T follicular helper cell (primary cell): ENCODE results near the gene PPT2.
A peak's percentile ranks its signal among the peaks of the same experiment; 100 is the strongest.
"Not testable (repeated sequence)": the region's sequence is repeated elsewhere in the genome, so short reads cannot be mapped to it uniquely, and the experiment has no call there.

Experiments used
- DNase-seq: peaks from one replicate; pipeline ENCODE4 v3.0.0-alpha.2; 2020; ENCODE audit warnings: low read depth

Gene PPT2

GRCh38 chr6:32189742-32190053 lies 35.8 kb downstream of the PPT2 start:
- no peak for DNase-seq

DNA sequence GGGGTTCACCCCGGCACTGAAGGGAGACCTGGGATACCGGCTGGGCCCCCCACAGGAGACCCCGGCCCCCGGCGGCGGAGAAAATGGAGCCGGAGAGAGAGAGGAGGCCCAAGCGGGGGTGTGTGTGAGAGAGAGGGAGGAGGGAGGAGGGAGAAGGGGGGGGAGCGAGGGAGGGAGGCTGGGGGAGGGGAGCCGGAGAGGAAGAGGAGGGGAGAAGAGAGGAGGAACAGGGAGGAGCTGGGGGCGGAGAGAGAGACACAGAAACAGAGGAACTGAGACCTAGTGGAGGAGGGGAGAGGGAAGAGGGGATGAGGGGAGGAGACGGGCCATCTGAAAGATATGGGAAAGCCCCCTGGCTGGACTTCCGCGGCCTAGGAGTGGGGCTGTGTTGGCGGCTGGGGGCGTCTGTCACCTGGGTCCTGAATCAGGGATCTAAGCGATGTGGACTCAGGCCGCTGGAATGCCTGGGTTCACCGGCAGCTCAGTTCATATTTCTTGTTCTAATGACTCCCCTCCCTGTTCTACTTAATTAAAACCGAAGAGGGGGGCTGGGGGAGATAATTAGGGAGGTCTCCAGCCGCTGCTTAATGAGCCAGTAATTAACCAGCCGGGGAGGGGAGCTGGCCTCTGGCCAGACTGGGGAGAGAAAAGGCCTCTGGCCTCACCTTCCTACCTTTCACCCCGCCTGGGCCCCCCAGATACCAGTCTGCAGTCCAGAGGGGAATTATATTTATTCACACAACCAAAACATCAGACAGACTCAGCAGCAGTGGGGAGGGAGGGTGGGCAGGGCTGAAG lies 36.3 kb downstream of the PPT2 start, which contains the start of gene PBX2:
Gene PBX2 (minus strand): TSS at position 149 of the 798 bp plus-strand sequence. CDS start 287 bp downstream, outside the sequence.
- DNase-seq, result peak; percentile 76

GRCh38 chr6:32190911-32191677 lies 37.2 kb downstream of the PPT2 start:
- no peak for DNase-seq

GRCh38 chr6:32191696-32192607 lies 38.0 kb downstream of the PPT2 start:
- DNase-seq, result no peak

DNA sequence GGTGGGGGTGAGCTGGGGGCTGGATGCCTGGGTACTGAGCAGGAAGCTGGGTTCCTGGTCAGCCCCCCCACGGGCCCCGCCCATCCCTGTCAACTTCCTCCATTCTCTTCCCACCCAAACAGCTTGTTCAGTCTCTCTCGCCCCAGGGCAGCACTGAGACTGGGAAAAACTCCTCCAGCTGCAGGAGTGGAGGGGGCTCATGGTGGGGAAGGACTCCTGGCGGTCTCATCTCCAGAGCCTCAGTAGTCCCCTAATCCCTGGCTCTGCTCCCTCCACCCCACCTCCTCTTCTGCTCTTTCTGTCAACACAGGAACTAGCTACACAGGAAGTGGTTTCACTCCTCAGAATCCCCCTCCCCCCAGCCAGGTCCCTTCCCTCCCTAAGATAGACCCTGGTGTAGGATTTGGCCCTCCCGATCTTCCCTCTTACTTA lies 38.7 kb downstream of the PPT2 start, which contains the start of gene GPSM3:
Gene GPSM3 (minus strand): TSS at position 36 of the 432 bp plus-strand sequence. CDS start 130 bp downstream, outside the sequence.
- DNase-seq, result peak; percentile 42

DNA sequence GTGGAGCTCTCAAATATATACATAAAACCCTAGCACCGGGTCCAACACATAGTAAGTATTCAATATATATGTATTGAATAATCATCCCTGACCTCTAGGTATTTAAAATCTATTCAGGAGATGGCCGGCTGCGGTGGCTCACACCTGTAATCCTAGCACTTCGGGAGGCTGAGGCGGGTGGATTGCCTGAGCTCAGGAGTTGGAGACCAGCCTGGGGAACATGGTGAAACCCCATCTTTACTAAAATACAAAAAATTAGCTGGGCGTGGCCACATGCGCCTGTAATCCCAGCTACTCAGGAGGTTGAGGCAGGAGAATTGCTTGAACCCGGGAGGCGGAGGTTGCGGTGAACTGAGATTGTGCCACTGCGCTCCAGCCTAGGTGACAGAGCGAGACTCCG lies 39.2 kb downstream of the PPT2 start:
- DNase-seq, result not testable (repeated sequence)

DNA sequence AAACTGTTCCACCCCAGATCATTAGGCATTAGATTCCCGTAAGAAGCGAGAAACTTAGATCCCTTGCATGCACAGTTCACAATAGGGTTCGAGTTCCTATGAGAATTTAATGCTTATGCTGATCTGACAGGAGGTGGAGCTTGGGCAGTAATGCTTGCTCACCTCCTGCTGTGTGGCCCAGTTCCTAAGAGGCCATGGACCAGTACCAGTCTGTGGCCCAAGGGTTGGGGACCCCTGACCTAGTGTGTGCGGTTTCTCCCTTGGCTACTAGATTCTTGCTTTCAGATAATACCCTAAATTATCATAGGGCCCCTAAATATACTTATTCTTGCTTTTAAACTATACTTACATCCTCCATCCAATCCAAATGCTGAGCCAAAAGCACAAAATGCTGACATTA lies 40.4 kb downstream of the PPT2 start:
- DNase-seq, result no peak

- DNase-seq, result no peak
Measured at GRCh38 chr6:32194825-32195651, 41.1 kb downstream of the PPT2 start.

DNA sequence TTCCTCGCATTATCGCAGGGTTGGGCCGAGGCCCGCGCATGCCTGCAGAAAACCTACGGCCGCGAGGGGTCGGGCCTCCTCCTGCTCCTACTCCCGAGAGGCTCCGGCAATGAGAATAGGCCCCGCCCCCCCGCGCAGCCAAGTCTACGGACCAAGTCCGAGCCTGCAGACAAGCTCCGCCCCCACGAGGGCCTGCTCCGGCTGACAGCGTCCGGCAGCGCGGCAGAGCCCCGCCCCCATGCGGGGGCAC lies 41.6 kb downstream of the PPT2 start:
- DNase-seq, result peak; percentile 96

- DNase-seq, result peak; percentile 34
Measured at GRCh38 chr6:32195902-32196681, 42.2 kb downstream of the PPT2 start.

GRCh38 chr6:32196682-32197616 lies 43.0 kb downstream of the PPT2 start:
- DNase-seq, result no peak

- DNase-seq, result no peak
Measured at GRCh38 chr6:32198345-32198696, 44.4 kb downstream of the PPT2 start.

- no peak for DNase-seq
Measured at GRCh38 chr6:32198866-32199265, 44.9 kb downstream of the PPT2 start.

GRCh38 chr6:32200711-32201475 lies 47.0 kb downstream of the PPT2 start:
- no peak for DNase-seq

- no peak for DNase-seq
Measured at GRCh38 chr6:32202186-32202585, 48.2 kb downstream of the PPT2 start.

DNA sequence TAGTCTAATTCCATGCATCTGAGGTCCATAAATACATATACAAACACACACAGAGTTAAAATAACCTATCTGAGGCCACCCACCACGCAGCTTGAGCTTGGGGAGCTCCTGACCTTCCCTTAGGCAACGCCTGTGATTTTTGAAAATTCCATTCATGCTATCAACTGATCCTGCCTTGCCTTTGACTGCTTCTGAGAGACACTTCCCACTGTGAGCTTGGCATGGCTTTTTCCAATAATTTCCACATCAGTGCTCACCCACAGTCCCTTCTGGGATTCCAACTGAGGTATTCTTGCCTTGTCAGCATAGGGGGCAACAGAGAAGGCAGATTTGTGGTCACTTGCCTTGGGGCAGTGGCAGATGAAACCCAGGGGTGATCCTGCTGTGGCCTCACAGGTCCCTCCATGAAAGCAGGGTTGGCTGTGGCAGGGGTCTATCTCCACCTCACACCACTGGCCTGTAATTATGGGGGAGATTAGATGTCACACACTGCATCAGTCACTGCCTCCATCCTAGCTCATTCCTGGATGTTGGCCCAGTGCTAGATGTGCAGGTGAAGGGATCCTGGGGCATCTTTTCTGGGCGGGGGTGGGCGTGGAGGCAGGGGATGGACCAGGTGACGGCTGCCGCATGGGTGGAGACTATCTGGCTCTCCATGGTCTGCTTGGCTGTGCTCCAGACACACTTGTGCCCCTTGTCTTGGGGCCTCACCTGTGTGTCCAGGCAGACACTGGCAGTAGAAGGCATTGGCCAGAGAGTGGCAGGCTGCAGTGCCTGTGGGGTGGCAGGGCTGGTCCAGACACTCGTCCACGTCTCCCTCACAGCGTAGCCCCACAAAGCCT lies 49.7 kb downstream of the PPT2 start:
- no peak for DNase-seq

DNA sequence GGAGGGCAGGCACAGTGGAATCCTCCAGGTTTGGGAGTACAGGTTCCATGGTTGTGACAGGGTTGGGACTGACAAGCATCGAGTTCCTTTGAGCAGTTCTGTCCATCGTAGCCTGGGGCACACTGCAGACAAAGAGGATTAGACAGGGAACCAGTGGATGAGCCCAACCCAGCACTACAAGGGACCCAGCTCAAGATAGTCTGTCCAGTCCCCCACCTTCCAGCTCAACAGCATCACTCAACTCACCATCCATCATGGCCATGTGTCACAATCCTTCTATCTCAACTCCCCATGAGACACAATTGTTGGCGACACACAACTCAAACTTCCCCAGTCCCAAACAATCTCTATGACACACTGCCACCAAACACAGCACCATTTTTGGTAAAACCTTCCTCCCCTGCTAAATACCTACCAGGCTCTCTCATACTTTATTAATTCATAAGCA lies 50.4 kb downstream of the PPT2 start:
- DNase-seq, result no peak

DNA sequence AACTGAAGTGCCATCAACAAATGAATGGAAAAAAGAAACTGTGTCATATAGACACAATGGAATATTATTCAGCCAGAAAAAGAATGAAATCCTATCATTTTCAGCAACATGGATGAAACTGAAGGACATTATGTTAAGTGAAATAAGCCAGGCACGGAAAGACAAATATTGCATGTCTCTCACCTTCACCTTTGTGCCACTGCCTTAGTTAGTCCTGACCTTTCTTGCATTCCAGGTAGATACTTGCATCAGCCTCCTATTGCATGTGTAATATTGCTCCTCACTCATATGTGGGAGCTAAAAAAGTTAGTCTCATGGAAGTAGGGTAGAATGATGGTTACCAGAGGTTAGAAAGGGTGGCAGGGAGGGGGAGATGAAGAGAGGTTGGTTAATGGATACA lies 55.1 kb downstream of the PPT2 start:
- no peak for DNase-seq
